Peyer's patch (tissue), 4 donors: ENCODE measurements around the gene COL6A3. TPM values are rescaled to one million over a fixed set of nuclear protein-coding genes. Genes with fewer than 3 reads are reported as not detected.

Experiments used
- DNase-seq, 3 donors: peaks; one replicate each; pipeline ENCODE4 v3.0.0-alpha.2; 2017 to 2019
- H3K27ac ChIP-seq, 4 donors: fragments of 200-600 bp; sonication (generic); one replicate each; pipeline ENCODE4 v1.5.1; 2016 to 2019
- H3K27me3 ChIP-seq, 2 donors: fragments of 200-600 bp; sonication (generic); one replicate each; pipeline ENCODE4 v1.5.1; 2019
- H3K36me3 ChIP-seq, 3 donors: fragments of 200-600 bp; sonication (generic); one replicate each; pipeline ENCODE4 v1.5.1; 2016 to 2019
- H3K4me1 ChIP-seq, 4 donors: fragments of 200-600 bp; sonication (generic); one replicate each; pipeline ENCODE4 v1.5.1; 2016 to 2019
- H3K4me3 ChIP-seq, 4 donors: fragments of 200-600 bp; sonication (generic); 1 replicate in 3 of 4; 2 replicates in 1 of 4; pipeline ENCODE4 v1.5.1; 2016 to 2019; ENCODE audit warnings: mild to moderate bottlenecking in 1 of 4
- H3K9me3 ChIP-seq, 4 donors: fragments of 200-600 bp; sonication (generic); one replicate each; pipeline ENCODE4 v1.5.1; 2016 to 2019; ENCODE audit warnings: mild to moderate bottlenecking in 1 of 4
- CTCF ChIP-seq, 6 experiments: fragments of 450-650 bp in 4 of 6; fragments of 200-600 bp in 2 of 6; sonication (generic) in 1 of 6; IDR thresholded peaks; one replicate each; pipeline ENCODE4 v1.5.1; 2017 to 2019; ENCODE audit warnings: antibody characterized with exemption in 6 of 6, mild to moderate bottlenecking in 3 of 6, moderate library complexity in 1 of 6
- POLR2A ChIP-seq, 2 donors: fragments of 450-650 bp; IDR thresholded peaks; one replicate each; pipeline ENCODE4 v1.5.1; 2017; ENCODE audit warnings: antibody characterized with exemption in 2 of 2, mild to moderate bottlenecking in 2 of 2, moderate library complexity in 2 of 2
- total RNA-seq, 4 donors: library from RNA; depleted of rRNA; stranded (reverse); fragments of >200 nt; gene quantifications; one replicate each; pipeline ENCODE4 v1.1.0, GENCODE V29; 2016

The COL6A3 gene
- total RNA-seq, 4 donors from 2014 or later = 51.7 to 172 (median 71.0) TPM

GRCh38 chr2:237434866-237435311 lies 20.9 kb upstream of the COL6A3 start:
- H3K4me3 ChIP-seq = no peak overlapping the region
- H3K4me1 ChIP-seq = peaks cover 0 to 14% (median 0%) of the 10 kb centered on the region in 4 donors
- no peaks in the 10 kb centered on the region for H3K27me3 ChIP-seq
- TF ChIP-seq CTCF (IDR thresholded peaks at IDR 0.05) (no peak), POLR2A (IDR thresholded peaks at IDR 0.05) (no peak)
- peak overlapping the region; percentile 16 to 68 (median 48) for H3K27ac ChIP-seq
- peak in 2 of 3 donors; percentile 70 to 77 for DNase-seq
- no peaks in the 10 kb centered on the region for H3K9me3 ChIP-seq
- H3K36me3 ChIP-seq = no peaks in the 10 kb centered on the region

- Histone ChIP-seq H3K9me3 (no peaks in the 10 kb centered on the region), H3K4me3 (no peak overlapping the region), H3K4me1 (peaks cover 0 to 14% (median 0%) of the 10 kb centered on the region in 4 donors), H3K27ac (peak overlapping the region in 3 of 4 donors; percentile 34 to 68 (median 63)), H3K27me3 (no peaks in the 10 kb centered on the region), H3K36me3 (no peaks in the 10 kb centered on the region)
- DNase-seq = no peak
- TF ChIP-seq CTCF (IDR thresholded peaks at IDR 0.05) = no peak
- no peak for TF ChIP-seq POLR2A (IDR thresholded peaks at IDR 0.05)
Observed at GRCh38 chr2:237433920-237434676, 20.1 kb upstream of the COL6A3 start.

GRCh38 chr2:237432484-237433092 lies 18.6 kb upstream of the COL6A3 start:
- H3K27me3 ChIP-seq = no peaks in the 10 kb centered on the region
- H3K4me3 ChIP-seq = no peak overlapping the region
- no peaks in the 10 kb centered on the region for H3K9me3 ChIP-seq
- peak overlapping the region in 2 of 4 donors; percentile 13 to 63 for H3K27ac ChIP-seq
- H3K4me1 ChIP-seq = peaks cover 0 to 14% (median 0%) of the 10 kb centered on the region in 4 donors
- no peaks in the 10 kb centered on the region for H3K36me3 ChIP-seq
- TF ChIP-seq POLR2A (IDR thresholded peaks at IDR 0.05) (no peak), CTCF (IDR thresholded peaks at IDR 0.05) (no peak)
- DNase-seq = peak in 2 of 3 donors; percentile 45 to 62

GRCh38 chr2:237431837-237432236 lies 17.9 kb upstream of the COL6A3 start:
- Histone ChIP-seq H3K27me3 (no peaks in the 10 kb centered on the region), H3K4me1 (peaks cover 0 to 14% (median 0%) of the 10 kb centered on the region in 4 donors), H3K4me3 (no peak overlapping the region), H3K27ac (no peak overlapping the region), H3K9me3 (no peaks in the 10 kb centered on the region), H3K36me3 (no peaks in the 10 kb centered on the region)
- TF ChIP-seq POLR2A (IDR thresholded peaks at IDR 0.05) (no peak), CTCF (IDR thresholded peaks at IDR 0.05) (no peak)
- DNase-seq = no peak

GRCh38 chr2:237431372-237431771 lies 17.4 kb upstream of the COL6A3 start:
- peaks cover 0 to 14% (median 0%) of the 10 kb centered on the region in 4 donors for H3K4me1 ChIP-seq
- H3K4me3 ChIP-seq = no peak overlapping the region
- no peak for DNase-seq
- H3K36me3 ChIP-seq = no peaks in the 10 kb centered on the region
- H3K9me3 ChIP-seq = no peaks in the 10 kb centered on the region
- H3K27ac ChIP-seq = no peak overlapping the region
- no peaks in the 10 kb centered on the region for H3K27me3 ChIP-seq
- TF ChIP-seq CTCF (IDR thresholded peaks at IDR 0.05) (no peak), POLR2A (IDR thresholded peaks at IDR 0.05) (no peak)
